ENCODE data around the gene WDSUB1.
A peak's percentile ranks its signal among the peaks of the same experiment; 100 is the strongest.

Gene WDSUB1

GRCh38 chr2:159208438-159208837, 78.1 kb downstream of the WDSUB1 start:
- H2AFZ ChIP-seq (ENCODE audit: insufficient read depth, low read length, poor library complexity) = no peak overlapping the region
- no peak overlapping the region for H3K9ac ChIP-seq (ENCODE audit: low read length)
- WGBS (ENCODE audit: extremely low coverage, insufficient coverage, insufficient read length) = no CpG with 5 or more reads among the region's 5 CpGs

GRCh38 chr2:159206736-159207380, 79.6 kb downstream of the WDSUB1 start:
- Histone ChIP-seq H4K8ac (ENCODE audit: low read depth, low read length) (no peak overlapping the region), H3K18ac (ENCODE audit: low read length) (no peak overlapping the region), H3K27ac (ENCODE audit: low read depth, low read length) (no peak overlapping the region), H3K79me1 (ENCODE audit: low read length) (peaks cover 5% of the 10 kb centered on the region), H3K4me1 (ENCODE audit: control insufficient read depth in 1 of 2, insufficient read depth in 2 of 2, low read length in 2 of 2) (peaks cover 10 to 19% of the 10 kb centered on the region in 2 experiments), H3K9ac (ENCODE audit: low read length) (no peak overlapping the region), H2AFZ (ENCODE audit: insufficient read depth, low read length, poor library complexity) (no peak overlapping the region), H3K27me3 (ENCODE audit: insufficient read depth, low read length) (no peaks in the 10 kb centered on the region), H3K4me3 (ENCODE audit: low read depth, low read length) (no peak overlapping the region), H3K23ac (ENCODE audit: low read length) (no peak overlapping the region), H3K4ac (ENCODE audit: low read depth, low read length) (no peak overlapping the region), H3K9me3 (ENCODE audit: insufficient read depth, low read depth, low read length) (no peaks in the 10 kb centered on the region), H2BK5ac (ENCODE audit: low read depth, low read length, poor library complexity) (no peak overlapping the region), H3K79me2 (ENCODE audit: control insufficient read depth, insufficient read depth, low read length, poor library complexity) (no peaks in the 10 kb centered on the region), H2BK12ac (ENCODE audit: low read length) (no peak overlapping the region), H4K91ac (ENCODE audit: low read depth, low read length) (no peak overlapping the region), H2BK120ac (ENCODE audit: insufficient read depth, low read length, poor library complexity) (no peak overlapping the region), H4K12ac (ENCODE audit: low read depth, low read length) (no peak overlapping the region), H3K14ac (ENCODE audit: low read length) (no peak overlapping the region), H3K36me3 (ENCODE audit: control insufficient read depth in 1 of 2, insufficient read depth in 2 of 2, low read length in 2 of 2) (peaks cover 13 to 22% of the 10 kb centered on the region in 2 experiments), H3K4me2 (ENCODE audit: low read length) (no peak overlapping the region), H2AK5ac (ENCODE audit: low read length) (no peak overlapping the region)
- WGBS (ENCODE audit: extremely low coverage, insufficient coverage, insufficient read length) = no CpG with 5 or more reads among the region's 6 CpGs
- peak in 1 of 2 donors; percentile 9 for DNase-seq

More at GRCh38 chr2:159208438-159208837, 78.1 kb downstream of the WDSUB1 start:
- Histone ChIP-seq H2AK5ac (ENCODE audit: low read length) (no peak overlapping the region), H3K9me3 (ENCODE audit: insufficient read depth, low read depth, low read length) (no peaks in the 10 kb centered on the region), H3K4ac (ENCODE audit: low read depth, low read length) (no peak overlapping the region), H3K79me2 (ENCODE audit: control insufficient read depth, insufficient read depth, low read length, poor library complexity) (no peaks in the 10 kb centered on the region), H3K18ac (ENCODE audit: low read length) (no peak overlapping the region), H3K36me3 (ENCODE audit: control insufficient read depth in 1 of 2, insufficient read depth in 2 of 2, low read length in 2 of 2) (peaks cover 13 to 22% of the 10 kb centered on the region in 2 experiments), H4K91ac (ENCODE audit: low read depth, low read length) (no peak overlapping the region), H4K8ac (ENCODE audit: low read depth, low read length) (no peak overlapping the region), H3K14ac (ENCODE audit: low read length) (no peak overlapping the region), H3K27ac (ENCODE audit: low read depth, low read length) (no peak overlapping the region), H4K12ac (ENCODE audit: low read depth, low read length) (no peak overlapping the region), H3K23ac (ENCODE audit: low read length) (no peak overlapping the region), H3K27me3 (ENCODE audit: insufficient read depth, low read length) (no peaks in the 10 kb centered on the region), H2BK12ac (ENCODE audit: low read length) (no peak overlapping the region), H3K79me1 (ENCODE audit: low read length) (peaks cover 11% of the 10 kb centered on the region), H3K4me3 (ENCODE audit: low read depth, low read length) (no peak overlapping the region), H3K4me1 (ENCODE audit: control insufficient read depth in 1 of 2, insufficient read depth in 2 of 2, low read length in 2 of 2) (peaks cover 6 to 20% of the 10 kb centered on the region in 2 experiments), H2BK120ac (ENCODE audit: insufficient read depth, low read length, poor library complexity) (no peak overlapping the region), H3K4me2 (ENCODE audit: low read length) (no peak overlapping the region), H2BK5ac (ENCODE audit: low read depth, low read length, poor library complexity) (no peak overlapping the region)
- peak in 1 of 2 donors; percentile 26 for DNase-seq

GRCh38 chr2:159204381-159205144, 81.9 kb downstream of the WDSUB1 start:
- WGBS (ENCODE audit: extremely low coverage, insufficient coverage, insufficient read length) = no CpG with 5 or more reads among the region's 15 CpGs
- peaks cover 15 to 35% of the 10 kb centered on the region in 2 experiments for H3K36me3 ChIP-seq (ENCODE audit: control insufficient read depth in 1 of 2, insufficient read depth in 2 of 2, low read length in 2 of 2)
- DNase-seq = no peak

GRCh38 chr2:159202568-159203071, 83.9 kb downstream of the WDSUB1 start:
- H4K8ac ChIP-seq (ENCODE audit: low read depth, low read length) = no peak overlapping the region
- H3K36me3 ChIP-seq (ENCODE audit: control insufficient read depth in 1 of 2, insufficient read depth in 2 of 2, low read length in 2 of 2) = peaks cover 18 to 38% of the 10 kb centered on the region in 2 experiments
- no peak overlapping the region for H3K4me3 ChIP-seq (ENCODE audit: low read depth, low read length)
- H2AK5ac ChIP-seq (ENCODE audit: low read length) = no peak overlapping the region
- H3K79me1 ChIP-seq (ENCODE audit: low read length) = peaks cover 2% of the 10 kb centered on the region
- no peak overlapping the region for H3K14ac ChIP-seq (ENCODE audit: low read length)
- H3K79me2 ChIP-seq (ENCODE audit: control insufficient read depth, insufficient read depth, low read length, poor library complexity) = no peaks in the 10 kb centered on the region
- no peaks in the 10 kb centered on the region for H3K27me3 ChIP-seq (ENCODE audit: insufficient read depth, low read length)
- H3K4me2 ChIP-seq (ENCODE audit: low read length) = no peak overlapping the region
- no peak overlapping the region for H3K23ac ChIP-seq (ENCODE audit: low read length)
- peaks cover 16 to 19% of the 10 kb centered on the region in 2 experiments for H3K4me1 ChIP-seq (ENCODE audit: control insufficient read depth in 1 of 2, insufficient read depth in 2 of 2, low read length in 2 of 2)
- H2AFZ ChIP-seq (ENCODE audit: insufficient read depth, low read length, poor library complexity) = no peak overlapping the region
- peak overlapping the region; percentile 14 for H3K27ac ChIP-seq (ENCODE audit: low read depth, low read length)
- no peak overlapping the region for H2BK5ac ChIP-seq (ENCODE audit: low read depth, low read length, poor library complexity)
- H2BK120ac ChIP-seq (ENCODE audit: insufficient read depth, low read length, poor library complexity) = no peak overlapping the region
- H3K4ac ChIP-seq (ENCODE audit: low read depth, low read length) = no peak overlapping the region
- no peak overlapping the region for H4K12ac ChIP-seq (ENCODE audit: low read depth, low read length)
- peak; percentile 59 to 77 for DNase-seq
- no peaks in the 10 kb centered on the region for H3K9me3 ChIP-seq (ENCODE audit: insufficient read depth, low read depth, low read length)
- no peak overlapping the region for H3K9ac ChIP-seq (ENCODE audit: low read length)
- no CpG with 5 or more reads among the region's 4 CpGs for WGBS (ENCODE audit: extremely low coverage, insufficient coverage, insufficient read length)
- no peak overlapping the region for H3K18ac ChIP-seq (ENCODE audit: low read length)
- H2BK12ac ChIP-seq (ENCODE audit: low read length) = no peak overlapping the region
- no peak overlapping the region for H4K91ac ChIP-seq (ENCODE audit: low read depth, low read length)

More at GRCh38 chr2:159204381-159205144, 81.9 kb downstream of the WDSUB1 start:
- Histone ChIP-seq H3K4ac (ENCODE audit: low read depth, low read length) (no peak overlapping the region), H3K79me1 (ENCODE audit: low read length) (peaks cover 2% of the 10 kb centered on the region), H3K4me2 (ENCODE audit: low read length) (no peak overlapping the region), H4K8ac (ENCODE audit: low read depth, low read length) (no peak overlapping the region), H4K12ac (ENCODE audit: low read depth, low read length) (no peak overlapping the region), H3K9me3 (ENCODE audit: insufficient read depth, low read depth, low read length) (no peaks in the 10 kb centered on the region), H3K27ac (ENCODE audit: low read depth, low read length) (no peak overlapping the region), H2BK5ac (ENCODE audit: low read depth, low read length, poor library complexity) (no peak overlapping the region), H3K27me3 (ENCODE audit: insufficient read depth, low read length) (no peaks in the 10 kb centered on the region), H4K91ac (ENCODE audit: low read depth, low read length) (no peak overlapping the region), H3K18ac (ENCODE audit: low read length) (no peak overlapping the region), H2BK120ac (ENCODE audit: insufficient read depth, low read length, poor library complexity) (no peak overlapping the region), H3K4me3 (ENCODE audit: low read depth, low read length) (no peak overlapping the region), H2BK12ac (ENCODE audit: low read length) (no peak overlapping the region), H3K14ac (ENCODE audit: low read length) (no peak overlapping the region), H3K9ac (ENCODE audit: low read length) (no peak overlapping the region), H3K23ac (ENCODE audit: low read length) (no peak overlapping the region), H3K4me1 (ENCODE audit: control insufficient read depth in 1 of 2, insufficient read depth in 2 of 2, low read length in 2 of 2) (peaks cover 16 to 22% of the 10 kb centered on the region in 2 experiments), H3K79me2 (ENCODE audit: control insufficient read depth, insufficient read depth, low read length, poor library complexity) (no peaks in the 10 kb centered on the region), H2AFZ (ENCODE audit: insufficient read depth, low read length, poor library complexity) (no peak overlapping the region), H2AK5ac (ENCODE audit: low read length) (no peak overlapping the region)
